K562 (cell line): ENCODE results near the gene CYP4V2. TPM values are rescaled to one million over a fixed set of nuclear protein-coding genes. Genes with fewer than 3 reads are reported as not detected.

Experiments
- ATAC-seq: fragments of 200-7000 bp; cut with Tn5 transposase; 3 replicates; pipeline ENCODE4 v1.9.1; 2020; ENCODE audit warnings: moderate library complexity
- BruUV-seq: library from RNA; stranded (reverse); fragments of 400-500 nt; replicated peaks from 2 replicates; lab custom pipeline; 2021; lab: Mats Ljungman, UMichigan
- CTCF ChIA-PET: fragments of 300-600 bp; formaldehyde crosslinking; extraction: SDS; loops from one replicate; lab custom pipeline; 2021; ENCODE audit warnings: low intra/inter-chr PET ratio; lab: Yijun Ruan, JAX
- POLR2A ChIA-PET: fragments of 300-600, 350-650 bp; sonication (Branson Sonifier 250); formaldehyde crosslinking; extraction: SDS; loops from one replicate; lab custom pipeline; 2021; ENCODE audit warnings: antibody characterized with exemption, inconsistent platforms; lab: Yijun Ruan, JAX
- DNase-seq, 4 experiments: peaks; one replicate each; pipeline versions ENCODE4 v3.0.0 to v3.0.0-alpha.2; 2011 to 2018; ENCODE audit warnings: low spot score in 3 of 4, mixed read lengths in 3 of 4; ENCODE audit errors: extremely low read depth in 1 of 4
- FAIRE-seq: peaks from 2 replicates; lab custom pipeline; 2011; peaks lifted over from hg19 to GRCh38; lab: Jason Lieb, UNC
- H2AFZ ChIP-seq: 2 replicates; pipeline ENCODE4 v1.6.0; 2011; ENCODE audit warnings: low read depth, low read length, control low read depth, inconsistent platforms
- H3K27ac ChIP-seq: fragments of 200-600 bp; 3 replicates; pipeline ENCODE4 v1.8.0; 2011; ENCODE audit warnings: low read depth, mild to moderate bottlenecking, control low read depth, inconsistent platforms, low read length, moderate library complexity, mixed read lengths; ENCODE audit errors: extremely low read depth
- H3K27me3 ChIP-seq, 2 experiments: fragments of 300-600 bp in 1 of 2; 2 replicates in 1 of 2; 3 replicates in 1 of 2; pipeline versions ENCODE4 v1.6.0 to v1.8.0; 2011; ENCODE audit warnings: inconsistent platforms in 2 of 2, low read length in 2 of 2, mild to moderate bottlenecking in 1 of 2, mixed read lengths in 1 of 2, moderate library complexity in 1 of 2; ENCODE audit not compliant: control insufficient read depth in 2 of 2, insufficient read depth in 2 of 2
- H3K36me3 ChIP-seq: fragments of 300-600 bp; 3 replicates; pipeline ENCODE4 v1.8.0; 2011; ENCODE audit warnings: mild to moderate bottlenecking, low read length, inconsistent platforms; ENCODE audit not compliant: control insufficient read depth, insufficient read depth
- H3K4me1 ChIP-seq, 2 experiments: fragments of 200-600 bp in 1 of 2; replicated peaks in 1 of 2; 2 replicates in 1 of 2; 3 replicates in 1 of 2; pipeline versions ENCODE4 v1.5.1 to v1.8.0; 2011; ENCODE audit warnings: inconsistent platforms in 2 of 2, low read length in 2 of 2, mild to moderate bottlenecking in 1 of 2, mixed read lengths in 1 of 2, moderate library complexity in 1 of 2; ENCODE audit not compliant: control insufficient read depth in 2 of 2, insufficient read depth in 2 of 2
- H3K4me2 ChIP-seq: 2 replicates; pipeline ENCODE4 v1.6.1; 2011; ENCODE audit warnings: low read length, control low read depth, inconsistent platforms, mixed read lengths; ENCODE audit not compliant: insufficient read depth
- H3K4me3 ChIP-seq: fragments of 200-600 bp; sonication (generic), shearing (Covaris generic); 2 replicates; pipeline ENCODE4 v1.5.1; 2016; ENCODE audit warnings: control low read depth, inconsistent platforms
- H3K79me2 ChIP-seq: fragments of 200-600 bp; 3 replicates; pipeline ENCODE4 v1.8.0; 2011; ENCODE audit warnings: low read length, inconsistent platforms; ENCODE audit not compliant: control insufficient read depth, insufficient read depth
- H3K9ac ChIP-seq, 2 experiments: 2 replicates each; pipeline versions ENCODE4 v1.6.0 to v1.6.1; 2011; ENCODE audit warnings: low read depth in 2 of 2, low read length in 2 of 2, control low read depth in 1 of 2, inconsistent platforms in 1 of 2, mild to moderate bottlenecking in 1 of 2, mixed read lengths in 1 of 2; ENCODE audit not compliant: insufficient read depth in 1 of 2
- H3K9me1 ChIP-seq: one replicate; pipeline ENCODE4 v1.6.0; 2011; ENCODE audit warnings: inconsistent platforms, mild to moderate bottlenecking, low read length, moderate library complexity; ENCODE audit not compliant: control insufficient read depth, insufficient read depth
- H3K9me3 ChIP-seq: replicated peaks from 2 replicates; pipeline ENCODE4 v1.5.1; 2011; ENCODE audit warnings: low read depth, low read length, inconsistent platforms; ENCODE audit not compliant: control insufficient read depth, insufficient read depth
- H4K20me1 ChIP-seq: replicated peaks from 2 replicates; pipeline ENCODE4 v1.6.1; 2011; ENCODE audit warnings: low read length, inconsistent platforms, mixed read lengths; ENCODE audit not compliant: control insufficient read depth, insufficient read depth
- E4F1 ChIP-seq: fragments of 250-450 bp; sonication (Bioruptor Pico); IDR thresholded peaks from 2 replicates; pipeline ENCODE4 v1.5.0; 2021; ENCODE audit warnings: mild to moderate bottlenecking, borderline replicate concordance
- GABPA ChIP-seq: fragments of 200-800 bp; sonication (Bioruptor generic); conservative IDR thresholded peaks from 2 replicates; pipeline ENCODE4 v1.6.1; 2016; ENCODE audit warnings: low read depth, missing genetic modification characterization, missing compliant biosample characterization
- GATAD2B ChIP-seq: fragments of 450-650 bp; IDR thresholded peaks from 2 replicates; pipeline ENCODE4 v1.6.1; 2017; ENCODE audit warnings: mild to moderate bottlenecking, borderline replicate concordance
- MED1 ChIP-seq: sonication (generic); formaldehyde crosslinking; IDR thresholded peaks from 2 replicates; pipeline ENCODE4 v1.8.1; 2023; ENCODE audit warnings: missing genetic modification reagents, borderline replicate concordance
- MTF1 ChIP-seq: fragments of 250-450 bp; sonication (Bioruptor Pico); IDR thresholded peaks from 2 replicates; pipeline ENCODE4 v1.9.0; 2021; ENCODE audit warnings: moderate library complexity, mild to moderate bottlenecking, inconsistent platforms, borderline replicate concordance
- PYGO2 ChIP-seq: fragments of 450-650 bp; IDR thresholded peaks from 2 replicates; pipeline ENCODE4 v1.6.1; 2016; ENCODE audit warnings: mild to moderate bottlenecking, missing genetic modification characterization, moderate library complexity, missing compliant biosample characterization
- SETDB1 ChIP-seq: IDR thresholded peaks from one replicate; pipeline ENCODE4 v1.6.1; 2012; ENCODE audit warnings: low read length, control low read depth, inconsistent platforms
- SIRT6 ChIP-seq: IDR thresholded peaks from one replicate; pipeline ENCODE4 v1.6.1; 2012; ENCODE audit warnings: low read depth, mild to moderate bottlenecking, control low read depth, inconsistent platforms, low read length, moderate library complexity
- SMAD4 ChIP-seq: fragments of 250-450 bp; sonication (Bioruptor Pico); conservative IDR thresholded peaks from 2 replicates; pipeline ENCODE4 v1.8.0; 2021; ENCODE audit warnings: inconsistent platforms, mild to moderate bottlenecking, moderate library complexity
- SNRNP70 ChIP-seq: fragments of 200-400 bp; formaldehyde crosslinking; optimal IDR thresholded peaks from 2 replicates; pipeline ENCODE3; 2017; ENCODE audit warnings: low read depth, low read length
- SRF ChIP-seq, 2 experiments: fragments of 250-450, 450-650 bp in 1 of 2; sonication (Bioruptor Pico) in 1 of 2; sonication (generic) in 1 of 2; formaldehyde crosslinking; IDR thresholded peaks; 2 replicates each; pipeline versions ENCODE4 v1.5.0 to v1.5.1; 2020 to 2022; ENCODE audit warnings: mild to moderate bottlenecking in 1 of 2, missing genetic modification reagents in 1 of 2
- SRSF7 ChIP-seq: fragments of 200-400 bp; formaldehyde crosslinking; optimal IDR thresholded peaks from 2 replicates; pipeline ENCODE3; 2017; ENCODE audit warnings: mild to moderate bottlenecking, low read depth, low read length
- TFAP4 ChIP-seq: sonication (generic); formaldehyde crosslinking; IDR thresholded peaks from 2 replicates; pipeline ENCODE4 v1.8.0; 2022; ENCODE audit warnings: missing genetic modification reagents, mild to moderate bottlenecking, moderate library complexity, borderline replicate concordance
- ZBTB7A ChIP-seq: IDR thresholded peaks from 2 replicates; pipeline ENCODE4 v1.6.1; 2011; ENCODE audit warnings: low read depth, mild to moderate bottlenecking, low read length, moderate library complexity, borderline replicate concordance; ENCODE audit not compliant: control insufficient read depth
- ZSCAN32 ChIP-seq: fragments of 450-650 bp; formaldehyde crosslinking; IDR thresholded peaks from 2 replicates; pipeline ENCODE4 v1.4.0; 2020; ENCODE audit warnings: mild to moderate bottlenecking, moderate library complexity
- WGBS: fragments of 100-300 bp; shearing (Covaris generic); methylation state at CpG from one replicate; pipeline ENCODE4 v1.1.6; 2016; ENCODE audit warnings: low coverage, mixed read lengths; ENCODE audit not compliant: insufficient coverage; ENCODE audit errors: missing lambda C conversion rate; 5-methylcytosine and 5-hydroxymethylcytosine counted together
- in situ Hi-C: fragments of 300-500 bp; cut with MboI; formaldehyde crosslinking; loops from 4 replicates; pipeline ENCODE4 v1.15.0; 2018; ENCODE audit warnings: inconsistent platforms, mixed read lengths
- intact Hi-C: fragments of 100-400 bp; cut with micrococcal nuclease; formaldehyde crosslinking; loops from 2 replicates; pipeline ENCODE4 v1.14.2; 2022
- polyA plus RNA-seq, 8 experiments: library from polyadenylated mRNA; depleted of rRNA in 4 of 8; stranded (reverse) in 5 of 8; unstranded in 3 of 8; fragments of >200 nt; fragmentation: Nextera tagmentation in 2 of 8; fragmentation: Illumina TruSeq in 1 of 8; extraction: Ambion mirVana in 2 of 8; extraction: Trizol in 1 of 8; gene quantifications; 2 replicates each; pipeline versions ENCODE4 v1.2.1 to v1.2.3, GENCODE V29; 2011 to 2014; ENCODE audit warnings: inconsistent platforms in 1 of 8, missing spikeins in 1 of 8
- total RNA-seq, 7 experiments: library from RNA; depleted of rRNA in 6 of 7; stranded (reverse); fragments of >200 nt in 6 of 7; fragmentation: Illumina TruSeq in 2 of 7; extraction: Trizol in 2 of 7; gene quantifications; 2 replicates each; pipeline versions ENCODE4 v1.2.1 to v1.2.3, GENCODE V29; 2011 to 2021; ENCODE audit warnings: low replicate concordance in 1 of 7

The CYP4V2 gene
- total and polyA plus RNA-seq, 9 of the 15 experiments (the other 6 are each of a cell fraction or from before 2014, with no cell fraction given): 1.1 to 8.3 (median 3.9) TPM

- TF ChIP-seq ZBTB7A: no peak
Measured at GRCh38 chr4:186226521-186227189, 35.3 kb downstream of the CYP4V2 start (continued).

GRCh38 chr4:186227221-186227620 lies 35.9 kb downstream of the CYP4V2 start, which contains the start of gene KLKB1:
TSS of gene KLKB1 (plus strand) at chr4:186227507. CDS start at chr4:186228196, 689 bp downstream.
- Histone ChIP-seq H3K27ac (no peak within 1 kb of the TSS), H2AFZ (no peak within 1 kb of the TSS), H3K4me1 (no peaks in the 10 kb centered on the region), H3K9me3 (peaks cover 2% of the 10 kb centered on the region; the same call in 1 of the 2 replicates), H4K20me1 (no peaks in the 10 kb centered on the region), H3K27me3 (no peaks in the 10 kb centered on the region), H3K36me3 (no peaks in the 10 kb centered on the region), H3K9me1 (no peaks in the 10 kb centered on the region), H3K79me2 (no peaks in the 10 kb centered on the region), H3K4me2 (no peak within 1 kb of the TSS), H3K9ac (no peak within 1 kb of the TSS), H3K4me3 (no peak within 1 kb of the TSS)
- DNase-seq: no peak
- intact Hi-C loops: no loop called here
- ChIA-PET POLR2A (no interaction called here), CTCF (no interaction called here)
- FAIRE-seq: no peak
- 0% methylated on average over 5 of the region's 5 CpGs for WGBS
- TF ChIP-seq GABPA (tag): no peak
- no peak for TF ChIP-seq SRF (CRISPR knock-in tag; IDR thresholded peaks at IDR 0.05)
- TF ChIP-seq SMAD4 (CRISPR knock-in tag): no peak
- no peak for TF ChIP-seq GATAD2B
- no peak for TF ChIP-seq SNRNP70
- no peak for TF ChIP-seq MED1 (CRISPR knock-in tag)
- TF ChIP-seq SETDB1: no peak
- TF ChIP-seq SRSF7: no peak
- TF ChIP-seq MTF1 (CRISPR knock-in tag): no peak
- TF ChIP-seq ZSCAN32 (CRISPR knock-in tag): no peak
- TF ChIP-seq PYGO2: no peak
- no peak for TF ChIP-seq E4F1 (CRISPR knock-in tag)
- TF ChIP-seq TFAP4 (CRISPR knock-in tag): no peak
- TF ChIP-seq SIRT6: no peak
- no peak for ATAC-seq
- in situ Hi-C loops: no loop called here
- BruUV-seq: no TSS peak
